ENCODE results near the gene PDE7B.

DNA sequence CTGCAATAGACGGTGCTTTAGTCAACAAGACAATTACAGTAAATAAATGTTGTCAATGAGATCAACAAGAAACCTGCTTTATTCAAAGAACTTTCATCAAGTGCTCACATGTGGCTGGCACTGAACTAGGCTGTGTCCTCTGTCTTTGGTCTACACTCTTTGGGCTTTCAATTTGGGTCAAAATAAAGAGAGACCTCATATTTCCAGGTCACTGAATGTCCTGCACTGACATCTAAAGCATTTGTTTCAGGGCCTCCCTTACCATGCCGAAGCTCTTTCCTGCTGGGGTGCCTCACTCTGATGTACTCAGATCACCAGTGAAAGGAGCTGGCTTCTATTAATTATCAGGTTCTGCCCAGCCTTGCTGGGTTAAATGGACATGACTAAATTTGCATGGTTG, 32.0 kb downstream of the PDE7B start:
- TF ChIP-seq, protein P1, sequence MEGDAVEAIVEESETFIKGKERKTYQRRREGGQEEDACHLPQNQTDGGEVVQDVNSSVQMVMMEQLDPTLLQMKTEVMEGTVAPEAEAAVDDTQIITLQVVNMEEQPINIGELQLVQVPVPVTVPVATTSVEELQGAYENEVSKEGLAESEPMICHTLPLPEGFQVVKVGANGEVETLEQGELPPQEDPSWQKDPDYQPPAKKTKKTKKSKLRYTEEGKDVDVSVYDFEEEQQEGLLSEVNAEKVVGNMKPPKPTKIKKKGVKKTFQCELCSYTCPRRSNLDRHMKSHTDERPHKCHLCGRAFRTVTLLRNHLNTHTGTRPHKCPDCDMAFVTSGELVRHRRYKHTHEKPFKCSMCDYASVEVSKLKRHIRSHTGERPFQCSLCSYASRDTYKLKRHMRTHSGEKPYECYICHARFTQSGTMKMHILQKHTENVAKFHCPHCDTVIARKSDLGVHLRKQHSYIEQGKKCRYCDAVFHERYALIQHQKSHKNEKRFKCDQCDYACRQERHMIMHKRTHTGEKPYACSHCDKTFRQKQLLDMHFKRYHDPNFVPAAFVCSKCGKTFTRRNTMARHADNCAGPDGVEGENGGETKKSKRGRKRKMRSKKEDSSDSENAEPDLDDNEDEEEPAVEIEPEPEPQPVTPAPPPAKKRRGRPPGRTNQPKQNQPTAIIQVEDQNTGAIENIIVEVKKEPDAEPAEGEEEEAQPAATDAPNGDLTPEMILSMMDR (IDR thresholded peaks at IDR 0.05 in 8 of 11, conservative IDR thresholded peaks at IDR 0.05 in 3 of 11): no peak
- no peak for TF ChIP-seq POLR2A (IDR thresholded peaks at IDR 0.05)
